ENCODE measurements around the gene ZNF217.
"Not testable (repeated sequence)": the region's sequence is repeated elsewhere in the genome, so short reads cannot be mapped to it uniquely, and the experiment has no call there.

The ZNF217 gene

GRCh38 chr20:53523615-53524014 lies 70.0 kb downstream of the ZNF217 start:
- not testable (repeated sequence) for DNase-seq

GRCh38 chr20:53522696-53523095 lies 70.9 kb downstream of the ZNF217 start:
- no peak for DNase-seq

- DNase-seq = no peak
Measured at GRCh38 chr20:53522026-53522425, 71.6 kb downstream of the ZNF217 start.

- DNase-seq = not testable (repeated sequence)
Measured at GRCh38 chr20:53521421-53521820, 72.2 kb downstream of the ZNF217 start.

GRCh38 chr20:53517146-53517545 lies 76.5 kb downstream of the ZNF217 start:
- no peak for DNase-seq

All from SIG-M5 (cell line).